Adrenal gland (tissue), 5 donors: ENCODE measurements around the gene FMO2.

Experiments used
- POLR2A ChIP-seq, 2 donors: fragments of 450-650 bp; IDR thresholded peaks; one replicate each; pipeline ENCODE4 v1.6.1; 2017; ENCODE audit warnings: antibody characterized with exemption in 2 of 2, mild to moderate bottlenecking in 2 of 2, moderate library complexity in 1 of 2
- TF ChIP-seq, protein P1 (sequence below), 6 experiments: fragments of 450-650 bp in 4 of 6; fragments of 200-600 bp in 2 of 6; sonication (generic) in 1 of 6; IDR thresholded peaks; 1 replicate in 5 of 6; 2 replicates in 1 of 6; pipeline versions ENCODE4 v1.5.1 to v1.8.0; 2016 to 2021; ENCODE audit warnings: antibody characterized with exemption in 6 of 6, mild to moderate bottlenecking in 2 of 6, moderate library complexity in 1 of 6
- donor health status: DM: no; HTN: no; CAD: no.

DNA sequence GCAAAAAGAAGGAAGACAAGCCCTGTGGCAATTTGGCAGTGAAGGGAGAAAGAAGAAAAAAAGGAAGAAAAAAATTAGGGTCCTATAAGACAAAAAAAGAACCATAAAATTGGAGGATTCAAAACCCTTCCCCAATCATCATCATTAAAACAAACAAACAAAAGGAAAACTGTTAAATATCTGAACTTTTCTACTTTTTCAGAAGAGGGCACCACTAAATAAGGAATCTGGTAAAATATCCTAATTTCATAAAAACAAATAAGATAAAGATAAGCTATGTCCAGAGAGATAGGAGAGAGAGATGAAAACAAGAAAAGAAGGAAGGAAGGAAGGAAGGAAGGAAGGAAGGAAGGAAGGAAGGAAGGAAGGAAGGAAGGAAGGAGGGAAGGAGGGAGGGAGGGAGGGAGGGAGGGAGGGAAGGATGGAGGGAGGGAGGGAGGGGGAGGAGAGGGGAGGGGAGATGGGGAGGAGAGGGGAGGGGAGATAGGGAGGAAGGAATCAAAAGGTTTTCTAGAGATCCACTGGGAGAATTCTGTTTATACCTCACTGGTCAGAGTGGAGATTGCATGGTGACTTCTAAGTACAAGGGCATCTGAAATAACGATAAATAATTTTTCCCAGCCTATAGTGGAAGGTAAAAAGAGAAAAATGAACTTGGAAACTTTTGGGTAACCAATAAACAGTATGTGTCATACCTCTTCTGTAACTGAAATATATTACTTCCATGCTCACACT is 10.4 kb upstream of the FMO2 start:
- TF ChIP-seq, protein P1, sequence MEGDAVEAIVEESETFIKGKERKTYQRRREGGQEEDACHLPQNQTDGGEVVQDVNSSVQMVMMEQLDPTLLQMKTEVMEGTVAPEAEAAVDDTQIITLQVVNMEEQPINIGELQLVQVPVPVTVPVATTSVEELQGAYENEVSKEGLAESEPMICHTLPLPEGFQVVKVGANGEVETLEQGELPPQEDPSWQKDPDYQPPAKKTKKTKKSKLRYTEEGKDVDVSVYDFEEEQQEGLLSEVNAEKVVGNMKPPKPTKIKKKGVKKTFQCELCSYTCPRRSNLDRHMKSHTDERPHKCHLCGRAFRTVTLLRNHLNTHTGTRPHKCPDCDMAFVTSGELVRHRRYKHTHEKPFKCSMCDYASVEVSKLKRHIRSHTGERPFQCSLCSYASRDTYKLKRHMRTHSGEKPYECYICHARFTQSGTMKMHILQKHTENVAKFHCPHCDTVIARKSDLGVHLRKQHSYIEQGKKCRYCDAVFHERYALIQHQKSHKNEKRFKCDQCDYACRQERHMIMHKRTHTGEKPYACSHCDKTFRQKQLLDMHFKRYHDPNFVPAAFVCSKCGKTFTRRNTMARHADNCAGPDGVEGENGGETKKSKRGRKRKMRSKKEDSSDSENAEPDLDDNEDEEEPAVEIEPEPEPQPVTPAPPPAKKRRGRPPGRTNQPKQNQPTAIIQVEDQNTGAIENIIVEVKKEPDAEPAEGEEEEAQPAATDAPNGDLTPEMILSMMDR (IDR thresholded peaks at IDR 0.05), result no peak
- TF ChIP-seq POLR2A (IDR thresholded peaks at IDR 0.05), result no peak
